Measurements from ENCODE around the gene OR8B12. TPM values are rescaled to one million over a fixed set of nuclear protein-coding genes. Genes with fewer than 3 reads are reported as not detected.
A peak's percentile ranks its signal among the peaks of the same experiment; 100 is the strongest.

Gene OR8B12
- total RNA-seq, 1 experiment from 2014 or later: not detected

DNA sequence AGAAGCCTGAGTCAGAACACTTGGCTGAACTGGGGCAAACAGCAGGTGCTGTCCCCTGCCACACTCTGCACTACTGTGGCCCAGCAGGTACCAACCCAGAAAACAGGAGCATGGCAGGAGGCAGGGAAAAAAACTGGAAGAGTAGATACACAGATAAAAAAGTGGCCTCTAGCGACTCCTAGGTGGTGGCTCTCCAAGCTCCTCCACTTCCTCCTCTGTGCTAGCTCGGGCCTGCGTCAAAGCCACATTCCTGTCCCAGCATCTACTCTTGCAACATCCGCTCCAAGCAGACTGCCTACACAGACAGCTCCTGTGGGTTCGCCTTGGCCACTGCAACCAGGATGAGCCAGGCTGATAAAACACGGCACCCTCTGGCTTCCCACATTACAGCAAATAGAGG is 6.9 kb downstream of the OR8B12 start:
- no peak for TF ChIP-seq EZH2 (IDR thresholded peaks at IDR 0.05; ENCODE audit: low read length, unreplicated experiment)
- TF ChIP-seq, protein P1, sequence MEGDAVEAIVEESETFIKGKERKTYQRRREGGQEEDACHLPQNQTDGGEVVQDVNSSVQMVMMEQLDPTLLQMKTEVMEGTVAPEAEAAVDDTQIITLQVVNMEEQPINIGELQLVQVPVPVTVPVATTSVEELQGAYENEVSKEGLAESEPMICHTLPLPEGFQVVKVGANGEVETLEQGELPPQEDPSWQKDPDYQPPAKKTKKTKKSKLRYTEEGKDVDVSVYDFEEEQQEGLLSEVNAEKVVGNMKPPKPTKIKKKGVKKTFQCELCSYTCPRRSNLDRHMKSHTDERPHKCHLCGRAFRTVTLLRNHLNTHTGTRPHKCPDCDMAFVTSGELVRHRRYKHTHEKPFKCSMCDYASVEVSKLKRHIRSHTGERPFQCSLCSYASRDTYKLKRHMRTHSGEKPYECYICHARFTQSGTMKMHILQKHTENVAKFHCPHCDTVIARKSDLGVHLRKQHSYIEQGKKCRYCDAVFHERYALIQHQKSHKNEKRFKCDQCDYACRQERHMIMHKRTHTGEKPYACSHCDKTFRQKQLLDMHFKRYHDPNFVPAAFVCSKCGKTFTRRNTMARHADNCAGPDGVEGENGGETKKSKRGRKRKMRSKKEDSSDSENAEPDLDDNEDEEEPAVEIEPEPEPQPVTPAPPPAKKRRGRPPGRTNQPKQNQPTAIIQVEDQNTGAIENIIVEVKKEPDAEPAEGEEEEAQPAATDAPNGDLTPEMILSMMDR (conservative IDR thresholded peaks at IDR 0.05; ENCODE audit: low read depth, low read length): 0 out of 2 replicates have a peak, but pooled peaks have one; percentile 24
- TF ChIP-seq EZH2phosphoT487 (IDR thresholded peaks at IDR 0.05; ENCODE audit: borderline replicate concordance, low read length): no peak
- Histone ChIP-seq H3K79me2 (ENCODE audit: low read length) (no peaks in the 10 kb centered on the region), H4K20me1 (ENCODE audit: low read length) (no peaks in the 10 kb centered on the region), H3K9me3 (ENCODE audit: low read length) (no peaks in the 10 kb centered on the region), H2AFZ (ENCODE audit: low read length) (no peak overlapping the region), H3K27ac (ENCODE audit: low read length) (no peak overlapping the region), H3F3A (ENCODE audit: low read length, unreplicated experiment) (no peaks in the 10 kb centered on the region), H3K4me2 (ENCODE audit: low read length) (no peak overlapping the region), H3K27me3 (ENCODE audit: low read length) (peaks cover 85% of the 10 kb centered on the region), H3K4me1 (ENCODE audit: insufficient read depth, low read length) (no peaks in the 10 kb centered on the region), H3K36me3 (ENCODE audit: low read depth, low read length) (no peaks in the 10 kb centered on the region), H3K4me3 (ENCODE audit: low read length) (no peak overlapping the region), H3K9ac (ENCODE audit: low read length) (no peak overlapping the region), H3K9me2 (replicated peaks; ENCODE audit: low read length) (no peaks in the 10 kb centered on the region)
- ATAC-seq: peak; percentile 74
- CTCF ChIA-PET: no interaction called here
- peak; percentile 51 for DNase-seq
- POLR2A ChIA-PET (ENCODE audit: unreplicated experiment): no interaction called here
- BruUV-seq (replicated peaks): no TSS peak
- intact Hi-C loops (cut with micrococcal nuclease): no loop called here

DNA sequence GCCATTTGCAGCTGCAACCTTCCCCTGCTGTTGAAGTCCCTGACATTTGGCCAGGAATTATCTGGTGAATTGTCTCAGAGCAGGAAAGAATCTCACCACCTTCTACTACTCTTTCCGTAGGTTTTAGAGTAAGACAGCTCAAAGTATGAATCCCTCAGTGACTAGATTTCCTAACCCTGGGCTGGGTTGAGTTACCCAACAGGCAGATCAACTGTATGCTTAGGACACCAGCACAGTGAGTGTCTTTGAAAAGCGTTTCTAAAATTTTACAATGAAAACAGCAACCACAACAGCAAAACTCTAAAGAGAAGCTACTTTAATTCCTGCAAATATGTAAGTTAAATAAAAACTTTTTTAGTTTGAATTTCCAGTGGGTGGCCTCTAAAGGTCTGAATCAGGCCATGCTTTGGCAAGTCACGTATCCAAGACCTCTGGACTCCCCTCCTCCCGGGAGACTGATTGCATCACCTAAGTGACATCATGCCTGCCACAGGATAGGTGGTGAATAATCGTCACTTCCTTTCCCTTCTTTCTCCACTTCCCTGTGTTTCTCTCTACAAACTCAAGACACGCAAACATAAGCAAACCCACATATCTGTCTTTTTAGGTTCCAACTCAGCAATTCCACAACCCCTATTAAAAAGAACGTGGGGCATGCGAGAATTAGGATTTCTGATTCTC is 7.8 kb downstream of the OR8B12 start:
- Histone ChIP-seq H3K9me3 (ENCODE audit: low read length) (no peaks in the 10 kb centered on the region), H3K9ac (ENCODE audit: low read length) (no peak overlapping the region), H4K20me1 (ENCODE audit: low read length) (no peaks in the 10 kb centered on the region), H3K27me3 (ENCODE audit: low read length) (peaks cover 86% of the 10 kb centered on the region), H3K36me3 (ENCODE audit: low read depth, low read length) (no peaks in the 10 kb centered on the region), H3K27ac (ENCODE audit: low read length) (no peak overlapping the region), H3K4me1 (ENCODE audit: insufficient read depth, low read length) (no peaks in the 10 kb centered on the region), H3K79me2 (ENCODE audit: low read length) (no peaks in the 10 kb centered on the region), H2AFZ (ENCODE audit: low read length) (no peak overlapping the region), H3K4me3 (ENCODE audit: low read length) (no peak overlapping the region), H3F3A (ENCODE audit: low read length, unreplicated experiment) (no peaks in the 10 kb centered on the region), H3K9me2 (replicated peaks; ENCODE audit: low read length) (no peaks in the 10 kb centered on the region), H3K4me2 (ENCODE audit: low read length) (no peak overlapping the region)
- BruUV-seq (replicated peaks): no TSS peak
- intact Hi-C loops (cut with micrococcal nuclease): no loop called here
- DNase-seq: no peak
- ChIA-PET POLR2A (ENCODE audit: unreplicated experiment) (no interaction called here), CTCF (no interaction called here)
- TF ChIP-seq EZH2 (IDR thresholded peaks at IDR 0.05; ENCODE audit: low read length, unreplicated experiment) (no peak), EZH2phosphoT487 (IDR thresholded peaks at IDR 0.05; ENCODE audit: borderline replicate concordance, low read length) (no peak)
- TF ChIP-seq, protein P1 (conservative IDR thresholded peaks at IDR 0.05; ENCODE audit: low read depth, low read length): no peak
- ATAC-seq: no peak

DNA sequence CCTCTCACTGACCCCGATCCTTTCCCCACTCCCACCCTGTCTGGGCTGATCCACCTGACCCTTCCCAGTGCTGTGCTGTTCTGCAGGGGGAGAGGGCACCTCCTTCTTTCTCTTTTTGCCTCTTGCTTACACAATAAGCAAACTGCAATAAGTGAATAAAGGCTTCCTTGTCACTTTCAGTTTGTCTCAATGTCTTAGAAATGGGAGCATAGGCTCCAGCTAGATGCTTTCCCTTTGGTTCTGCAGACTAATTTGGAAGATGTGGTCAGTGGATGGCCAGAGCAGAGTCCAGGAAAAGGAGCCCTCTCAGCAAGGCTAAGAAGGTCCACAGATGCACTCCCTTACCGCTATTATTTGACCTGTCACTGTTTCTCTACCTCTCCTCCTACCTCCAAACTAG is 9.4 kb downstream of the OR8B12 start:
- H3K4me2 ChIP-seq (ENCODE audit: low read length): no peak overlapping the region
- no TSS peak for BruUV-seq (replicated peaks)
- intact Hi-C loops (cut with micrococcal nuclease): no loop called here
- H3K4me1 ChIP-seq (ENCODE audit: insufficient read depth, low read length): no peaks in the 10 kb centered on the region
- ATAC-seq (no peak), DNase-seq (no peak)
- H3K36me3 ChIP-seq (ENCODE audit: low read depth, low read length): no peaks in the 10 kb centered on the region
- H3K79me2 ChIP-seq (ENCODE audit: low read length): no peaks in the 10 kb centered on the region
- ChIA-PET POLR2A (ENCODE audit: unreplicated experiment) (no interaction called here), CTCF (no interaction called here)
- no peak overlapping the region for H2AFZ ChIP-seq (ENCODE audit: low read length)
- no peaks in the 10 kb centered on the region for H3K9me3 ChIP-seq (ENCODE audit: low read length)
- no peaks in the 10 kb centered on the region for H3F3A ChIP-seq (ENCODE audit: low read length, unreplicated experiment)
- H3K9me2 ChIP-seq (replicated peaks; ENCODE audit: low read length): no peaks in the 10 kb centered on the region
- TF ChIP-seq, protein P1 (conservative IDR thresholded peaks at IDR 0.05; ENCODE audit: low read depth, low read length): no peak
- no peak for TF ChIP-seq EZH2phosphoT487 (IDR thresholded peaks at IDR 0.05; ENCODE audit: borderline replicate concordance, low read length)
- TF ChIP-seq EZH2 (IDR thresholded peaks at IDR 0.05; ENCODE audit: low read length, unreplicated experiment): no peak
- H3K27me3 ChIP-seq (ENCODE audit: low read length): peaks cover 88% of the 10 kb centered on the region
- H3K4me3 ChIP-seq (ENCODE audit: low read length): no peak overlapping the region
- H4K20me1 ChIP-seq (ENCODE audit: low read length): no peaks in the 10 kb centered on the region
- H3K27ac ChIP-seq (ENCODE audit: low read length): no peak overlapping the region
- no peak overlapping the region for H3K9ac ChIP-seq (ENCODE audit: low read length)

Data from PC-3 (cell line).